ENCODE results near the gene UTS2B. TPM values are rescaled to one million over a fixed set of nuclear protein-coding genes. Genes with fewer than 3 reads are reported as not detected.

Gene UTS2B
- total RNA-seq, 1 donor from 2014 or later, result 0.69 TPM

DNA sequence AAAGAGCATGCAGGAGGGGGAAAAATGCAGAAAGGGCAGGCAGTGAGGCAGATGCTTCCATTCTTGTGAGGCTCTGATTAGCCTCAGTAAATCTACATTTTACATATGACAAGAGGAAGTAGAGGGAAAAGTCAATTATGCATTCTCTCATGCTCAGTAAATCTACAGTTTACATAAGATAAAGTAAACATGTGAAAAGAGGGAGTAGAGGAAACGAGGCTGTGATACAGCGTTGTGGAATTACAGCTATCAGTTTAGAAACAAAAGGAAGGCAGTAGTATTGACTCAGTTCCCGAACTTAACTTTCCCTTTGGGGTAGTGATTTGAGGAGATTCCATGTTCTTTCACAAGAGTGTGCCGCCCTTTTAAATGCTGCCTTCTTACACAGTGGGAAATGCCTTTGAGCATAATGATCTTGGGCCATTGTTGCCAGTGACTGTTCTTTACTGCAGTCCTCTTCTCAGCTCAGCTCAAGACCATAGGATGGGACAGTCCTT is 92.0 kb downstream of the UTS2B start:
- H3K4me3 ChIP-seq (ENCODE audit: low read depth, low read length), result no peak overlapping the region
- TF ChIP-seq, protein P1, sequence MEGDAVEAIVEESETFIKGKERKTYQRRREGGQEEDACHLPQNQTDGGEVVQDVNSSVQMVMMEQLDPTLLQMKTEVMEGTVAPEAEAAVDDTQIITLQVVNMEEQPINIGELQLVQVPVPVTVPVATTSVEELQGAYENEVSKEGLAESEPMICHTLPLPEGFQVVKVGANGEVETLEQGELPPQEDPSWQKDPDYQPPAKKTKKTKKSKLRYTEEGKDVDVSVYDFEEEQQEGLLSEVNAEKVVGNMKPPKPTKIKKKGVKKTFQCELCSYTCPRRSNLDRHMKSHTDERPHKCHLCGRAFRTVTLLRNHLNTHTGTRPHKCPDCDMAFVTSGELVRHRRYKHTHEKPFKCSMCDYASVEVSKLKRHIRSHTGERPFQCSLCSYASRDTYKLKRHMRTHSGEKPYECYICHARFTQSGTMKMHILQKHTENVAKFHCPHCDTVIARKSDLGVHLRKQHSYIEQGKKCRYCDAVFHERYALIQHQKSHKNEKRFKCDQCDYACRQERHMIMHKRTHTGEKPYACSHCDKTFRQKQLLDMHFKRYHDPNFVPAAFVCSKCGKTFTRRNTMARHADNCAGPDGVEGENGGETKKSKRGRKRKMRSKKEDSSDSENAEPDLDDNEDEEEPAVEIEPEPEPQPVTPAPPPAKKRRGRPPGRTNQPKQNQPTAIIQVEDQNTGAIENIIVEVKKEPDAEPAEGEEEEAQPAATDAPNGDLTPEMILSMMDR (conservative IDR thresholded peaks at IDR 0.05; ENCODE audit: low read depth, low read length), result no peak
- no peak for DNase-seq (ENCODE audit: low read depth)

DNA sequence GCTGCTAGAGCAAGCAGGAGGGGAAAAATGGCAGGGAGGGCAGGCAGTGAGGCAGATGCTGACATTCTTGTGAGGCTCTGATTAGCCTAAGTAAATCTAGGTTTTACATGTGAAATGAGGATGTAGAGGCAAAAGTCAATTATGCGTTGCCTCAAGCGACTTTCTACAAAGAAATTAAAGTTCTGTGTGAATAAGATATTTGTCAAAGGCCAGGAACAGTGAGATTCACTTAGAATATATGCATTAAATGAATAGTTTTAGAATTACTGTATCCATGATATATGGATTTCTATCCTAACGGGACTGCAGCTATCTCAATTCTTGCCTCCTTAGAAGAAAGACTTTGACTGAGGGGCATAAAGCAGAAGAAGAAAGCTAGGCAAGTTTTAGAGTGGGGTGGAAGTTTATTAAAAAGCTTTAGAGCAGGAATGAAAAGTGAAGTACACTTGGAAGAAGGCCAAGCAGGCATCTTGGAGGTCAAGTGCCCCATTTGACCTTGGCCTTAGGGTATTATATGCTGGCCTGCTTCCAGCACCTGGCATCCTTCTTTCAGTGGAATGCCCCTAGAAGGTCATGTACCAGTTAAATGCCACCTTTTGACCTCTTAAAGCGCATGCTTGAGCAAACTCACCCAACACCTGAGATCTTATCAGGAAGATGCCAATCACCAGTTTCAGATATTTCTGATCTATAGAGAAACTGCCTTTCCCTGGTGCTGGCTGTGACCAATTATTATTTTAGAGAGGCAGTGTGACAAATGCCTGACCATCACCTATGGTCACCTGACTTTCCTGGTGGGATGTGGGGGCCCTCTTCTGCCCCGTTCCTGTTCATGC is 93.1 kb downstream of the UTS2B start:
- no peak for DNase-seq (ENCODE audit: low read depth)
- TF ChIP-seq, protein P1 (conservative IDR thresholded peaks at IDR 0.05; ENCODE audit: low read depth, low read length), result no peak
- H3K4me3 ChIP-seq (ENCODE audit: low read depth, low read length), result no peak overlapping the region

DNA sequence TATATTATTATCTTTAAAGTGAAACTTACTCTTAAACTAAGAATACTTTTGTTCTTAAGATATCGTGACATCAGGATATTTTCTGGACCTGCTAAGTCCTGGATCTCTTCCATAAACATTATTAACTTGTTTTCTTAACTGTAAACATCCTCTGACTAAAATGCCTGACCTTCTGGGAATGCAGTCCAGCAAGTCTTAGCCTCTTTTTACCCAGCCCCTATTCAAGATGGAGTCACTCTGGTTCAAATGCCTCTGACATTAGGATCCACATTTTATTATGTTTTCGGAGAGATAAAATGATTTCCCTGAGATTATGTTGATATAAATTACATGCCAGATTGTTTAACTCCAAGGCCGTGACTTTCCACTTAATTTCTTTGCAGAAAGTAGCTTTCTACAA is 93.7 kb downstream of the UTS2B start:
- DNase-seq (ENCODE audit: low read depth), result no peak
- TF ChIP-seq, protein P1 (conservative IDR thresholded peaks at IDR 0.05; ENCODE audit: low read depth, low read length), result no peak
- no peak overlapping the region for H3K4me3 ChIP-seq (ENCODE audit: low read depth, low read length)

DNA sequence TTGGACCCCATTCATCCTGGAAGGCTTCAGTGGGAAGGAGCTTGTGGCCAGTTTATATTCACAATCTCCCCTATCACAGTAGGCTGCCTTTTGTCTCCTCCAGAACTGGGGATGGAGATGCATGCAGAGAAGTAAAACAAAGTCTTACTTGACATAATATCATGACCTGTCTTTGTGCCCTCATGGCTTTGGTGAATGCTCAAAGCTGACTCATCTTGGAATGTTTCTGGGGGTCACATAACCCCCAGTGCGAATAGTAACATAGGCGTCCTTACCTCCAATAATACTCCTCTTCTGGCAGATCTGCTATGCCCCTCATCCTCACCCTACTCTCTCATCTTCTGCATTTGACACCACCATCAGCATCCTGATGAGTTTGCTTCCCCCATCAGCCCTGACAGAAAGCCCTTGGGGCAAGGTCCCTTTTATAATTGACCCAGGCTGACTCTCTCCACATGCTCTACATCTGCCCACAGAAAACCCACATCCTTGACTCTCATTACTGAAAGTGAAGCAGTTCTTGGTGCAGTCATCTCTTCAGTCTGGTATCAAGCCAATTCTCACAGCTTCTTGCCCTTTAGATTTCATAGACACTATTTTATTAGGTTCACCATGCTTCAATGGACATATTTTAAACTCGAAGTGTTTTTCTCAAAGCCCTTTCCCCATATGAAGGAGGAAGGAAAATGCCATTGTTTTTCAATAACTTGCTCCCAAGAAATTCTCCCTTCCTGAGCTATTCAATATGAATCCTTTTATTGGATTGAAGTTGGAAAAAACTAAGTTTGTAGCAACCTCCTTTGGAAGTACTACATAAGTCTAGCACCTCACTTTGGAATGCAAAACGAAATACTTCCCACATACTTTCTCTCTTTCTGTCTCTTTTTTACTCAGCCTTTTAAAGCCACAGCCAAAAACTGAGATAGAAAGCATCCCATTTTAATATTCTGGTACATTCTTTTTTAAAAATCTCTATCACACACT is 94.7 kb downstream of the UTS2B start:
- DNase-seq (ENCODE audit: low read depth), result no peak
- TF ChIP-seq, protein P1 (conservative IDR thresholded peaks at IDR 0.05; ENCODE audit: low read depth, low read length), result no peak
- no peak overlapping the region for H3K4me3 ChIP-seq (ENCODE audit: low read depth, low read length)

DNA sequence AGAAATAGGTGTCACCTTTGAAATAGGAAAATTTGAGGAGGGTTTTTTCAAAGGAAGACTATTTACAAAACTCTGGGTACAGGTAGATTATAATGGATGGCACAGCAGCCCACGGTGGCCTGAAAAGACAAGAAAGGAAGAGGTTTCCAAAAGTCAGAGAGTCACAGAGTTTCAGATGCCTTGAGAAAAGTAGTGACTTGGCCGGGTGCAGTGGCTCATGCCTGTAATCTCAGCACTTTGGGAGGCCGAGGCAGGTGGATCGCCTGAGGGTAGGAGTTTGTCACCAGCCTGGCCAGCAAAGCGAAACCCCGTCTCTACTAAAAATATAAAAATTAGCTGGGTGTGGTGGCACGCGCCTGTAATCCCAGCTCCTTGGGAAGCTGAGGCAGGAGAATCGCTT is 96.1 kb downstream of the UTS2B start:
- TF ChIP-seq, protein P1 (conservative IDR thresholded peaks at IDR 0.05; ENCODE audit: low read depth, low read length), result no peak
- DNase-seq (ENCODE audit: low read depth), result no peak
- no peak overlapping the region for H3K4me3 ChIP-seq (ENCODE audit: low read depth, low read length)

DNA sequence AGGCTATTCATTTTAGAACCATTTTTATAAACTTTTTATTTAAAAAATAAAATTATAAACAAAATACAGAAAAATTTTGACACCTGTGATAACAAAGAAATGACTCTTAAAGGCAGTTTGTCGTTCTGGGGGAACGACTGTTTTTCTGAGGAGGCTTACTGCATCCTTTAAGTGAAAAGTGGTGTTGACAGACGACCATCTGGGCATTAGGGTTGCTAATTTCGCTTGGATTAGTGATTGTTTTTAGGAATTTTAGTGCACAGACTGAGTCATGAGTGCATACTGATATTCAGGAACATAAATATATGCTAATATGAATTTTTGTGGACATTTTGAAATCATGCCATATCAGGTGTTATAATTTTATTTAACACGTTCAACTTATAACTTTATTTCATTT is 102.8 kb downstream of the UTS2B start:
- no peak for DNase-seq (ENCODE audit: low read depth)
- TF ChIP-seq, protein P1 (conservative IDR thresholded peaks at IDR 0.05; ENCODE audit: low read depth, low read length), result no peak
- H3K4me3 ChIP-seq (ENCODE audit: low read depth, low read length), result no peak overlapping the region

Measured in epithelial cell of proximal tubule (primary cell).